ENCODE data around the gene FILIP1. TPM values are rescaled to one million over a fixed set of nuclear protein-coding genes. Genes with fewer than 3 reads are reported as not detected.

The FILIP1 gene
- total RNA-seq (2022; extraction: Qiagen RNA extraction) = 0.22 to 0.40 TPM (median 0.35 TPM) in 5 replicates

GRCh38 chr6:75493400-75494064 lies at the start of gene FILIP1:
Gene FILIP1, minus strand, starts transcription at chr6:75493800. Its CDS starts 78,828 bp downstream, at chr6:75414972.

GRCh38 chr6:75284632-75285282 lies 208.8 kb downstream of the FILIP1 start, which contains the start of gene TMEM30A:
Gene TMEM30A, minus strand, starts transcription at chr6:75284792. Its CDS starts 154 bp downstream, at chr6:75284638.

GRCh38 chr6:75243333-75244062 lies 250.1 kb downstream of the FILIP1 start, which contains the start of gene COX7A2:
Gene COX7A2, minus strand, starts transcription at chr6:75243801. Its CDS starts 67 bp downstream, at chr6:75243734.

Other genes starting within 250 kb of the FILIP1 start
- 263 to 359 TPM (median 276 TPM) in 5 replicates for gene COX7A2, start 250.0 kb downstream of the FILIP1 start, total RNA-seq (2022; extraction: Qiagen RNA extraction)
- 32.0 to 44.8 TPM (median 40.4 TPM) in 5 replicates for gene TMEM30A, start 209.0 kb downstream of the FILIP1 start, total RNA-seq (2022; extraction: Qiagen RNA extraction)
- gene SENP6, start 108.1 kb upstream of the FILIP1 start, total RNA-seq (2022; extraction: Qiagen RNA extraction) = 32.6 to 34.8 TPM (median 32.8 TPM) in 5 replicates